PFSK-1 (cell line): Measurements from ENCODE around the gene IGSF21.

ENCODE experiments used
- FOXP2 ChIP-seq: optimal IDR thresholded peaks from 2 replicates; pipeline ENCODE3; 2011; ENCODE audit warnings: borderline replicate concordance, control low read depth, inconsistent platforms; ENCODE audit not compliant: insufficient read depth; ENCODE audit errors: extremely low read length, extremely low read depth
- POLR2AphosphoS5 ChIP-seq: IDR thresholded peaks from 2 replicates; pipeline ENCODE4 v1.6.1; 2012; ENCODE audit warnings: low read depth, mild to moderate bottlenecking, control low read depth, low read length, moderate library complexity
- SIN3A ChIP-seq: IDR thresholded peaks from 2 replicates; pipeline ENCODE4 v1.6.1; 2012; ENCODE audit warnings: mild to moderate bottlenecking, low read length, moderate library complexity, borderline replicate concordance; ENCODE audit not compliant: insufficient read depth
- TAF1 ChIP-seq: IDR thresholded peaks from 2 replicates; pipeline ENCODE4 v1.6.1; 2012; ENCODE audit warnings: low read length, control low read depth, borderline replicate concordance; ENCODE audit not compliant: insufficient read depth
- TF ChIP-seq, protein P1 (sequence below), 2 experiments: IDR thresholded peaks; 2 replicates each; pipeline versions ENCODE4 v1.6.1 to v1.8.0; 2011 to 2012; ENCODE audit warnings: low read depth in 2 of 2, low read length in 2 of 2, control low read depth in 1 of 2, inconsistent platforms in 1 of 2, mild to moderate bottlenecking in 1 of 2, moderate library complexity in 1 of 2; ENCODE audit not compliant: insufficient read depth in 1 of 2

The IGSF21 gene

DNA sequence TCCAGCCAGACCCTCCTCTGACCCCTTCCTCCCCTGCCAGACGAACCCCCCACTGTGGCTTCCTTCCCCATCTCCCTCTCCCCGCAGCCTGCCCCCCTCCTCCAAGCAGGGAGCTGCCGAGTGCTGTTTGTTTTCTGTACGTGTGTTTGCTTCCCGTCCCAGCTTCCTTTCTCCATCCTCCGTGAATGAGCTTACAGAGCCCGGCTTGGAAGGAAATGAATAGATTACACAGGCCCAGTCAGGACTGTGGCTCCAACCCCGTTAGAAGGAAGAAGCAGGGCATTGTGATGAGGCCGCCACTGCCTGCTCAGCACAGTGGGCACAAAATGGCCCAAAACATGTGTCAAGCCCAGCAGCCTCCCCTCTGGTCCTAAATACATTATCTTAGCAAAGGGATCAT lies 123.2 kb downstream of the IGSF21 start:
- TF ChIP-seq FOXP2 (no peak), TAF1 (no peak), SIN3A (no peak), POLR2AphosphoS5 (no peak)
- TF ChIP-seq, protein P1, sequence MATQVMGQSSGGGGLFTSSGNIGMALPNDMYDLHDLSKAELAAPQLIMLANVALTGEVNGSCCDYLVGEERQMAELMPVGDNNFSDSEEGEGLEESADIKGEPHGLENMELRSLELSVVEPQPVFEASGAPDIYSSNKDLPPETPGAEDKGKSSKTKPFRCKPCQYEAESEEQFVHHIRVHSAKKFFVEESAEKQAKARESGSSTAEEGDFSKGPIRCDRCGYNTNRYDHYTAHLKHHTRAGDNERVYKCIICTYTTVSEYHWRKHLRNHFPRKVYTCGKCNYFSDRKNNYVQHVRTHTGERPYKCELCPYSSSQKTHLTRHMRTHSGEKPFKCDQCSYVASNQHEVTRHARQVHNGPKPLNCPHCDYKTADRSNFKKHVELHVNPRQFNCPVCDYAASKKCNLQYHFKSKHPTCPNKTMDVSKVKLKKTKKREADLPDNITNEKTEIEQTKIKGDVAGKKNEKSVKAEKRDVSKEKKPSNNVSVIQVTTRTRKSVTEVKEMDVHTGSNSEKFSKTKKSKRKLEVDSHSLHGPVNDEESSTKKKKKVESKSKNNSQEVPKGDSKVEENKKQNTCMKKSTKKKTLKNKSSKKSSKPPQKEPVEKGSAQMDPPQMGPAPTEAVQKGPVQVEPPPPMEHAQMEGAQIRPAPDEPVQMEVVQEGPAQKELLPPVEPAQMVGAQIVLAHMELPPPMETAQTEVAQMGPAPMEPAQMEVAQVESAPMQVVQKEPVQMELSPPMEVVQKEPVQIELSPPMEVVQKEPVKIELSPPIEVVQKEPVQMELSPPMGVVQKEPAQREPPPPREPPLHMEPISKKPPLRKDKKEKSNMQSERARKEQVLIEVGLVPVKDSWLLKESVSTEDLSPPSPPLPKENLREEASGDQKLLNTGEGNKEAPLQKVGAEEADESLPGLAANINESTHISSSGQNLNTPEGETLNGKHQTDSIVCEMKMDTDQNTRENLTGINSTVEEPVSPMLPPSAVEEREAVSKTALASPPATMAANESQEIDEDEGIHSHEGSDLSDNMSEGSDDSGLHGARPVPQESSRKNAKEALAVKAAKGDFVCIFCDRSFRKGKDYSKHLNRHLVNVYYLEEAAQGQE (IDR thresholded peaks at IDR 0.05; ENCODE audit: insufficient read depth in 1 of 2, low read depth in 2 of 2, low read length in 2 of 2): no peak

DNA sequence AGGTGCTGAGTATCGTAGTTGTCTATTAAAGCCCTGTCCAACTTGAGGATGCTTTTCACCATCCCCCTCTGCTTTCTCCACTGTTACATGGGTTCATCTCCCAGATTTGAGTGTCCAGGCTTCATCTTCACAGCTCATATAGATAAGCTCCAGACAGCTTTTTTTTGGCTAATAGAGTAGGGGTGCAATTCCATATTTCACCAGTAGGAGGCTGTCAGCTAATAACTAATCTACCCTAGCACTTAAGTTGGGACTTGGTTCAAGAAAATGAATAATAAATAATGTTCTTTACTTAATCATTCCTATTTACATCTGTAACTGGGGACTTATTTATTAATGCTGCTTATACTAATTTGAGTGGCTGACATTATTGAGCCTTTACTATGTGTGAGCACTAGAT lies 124.5 kb downstream of the IGSF21 start:
- no peak for TF ChIP-seq POLR2AphosphoS5
- TF ChIP-seq, protein P1 (IDR thresholded peaks at IDR 0.05; ENCODE audit: insufficient read depth in 1 of 2, low read depth in 2 of 2, low read length in 2 of 2): no peak
- no peak for TF ChIP-seq TAF1
- TF ChIP-seq SIN3A: no peak
- no peak for TF ChIP-seq FOXP2

DNA sequence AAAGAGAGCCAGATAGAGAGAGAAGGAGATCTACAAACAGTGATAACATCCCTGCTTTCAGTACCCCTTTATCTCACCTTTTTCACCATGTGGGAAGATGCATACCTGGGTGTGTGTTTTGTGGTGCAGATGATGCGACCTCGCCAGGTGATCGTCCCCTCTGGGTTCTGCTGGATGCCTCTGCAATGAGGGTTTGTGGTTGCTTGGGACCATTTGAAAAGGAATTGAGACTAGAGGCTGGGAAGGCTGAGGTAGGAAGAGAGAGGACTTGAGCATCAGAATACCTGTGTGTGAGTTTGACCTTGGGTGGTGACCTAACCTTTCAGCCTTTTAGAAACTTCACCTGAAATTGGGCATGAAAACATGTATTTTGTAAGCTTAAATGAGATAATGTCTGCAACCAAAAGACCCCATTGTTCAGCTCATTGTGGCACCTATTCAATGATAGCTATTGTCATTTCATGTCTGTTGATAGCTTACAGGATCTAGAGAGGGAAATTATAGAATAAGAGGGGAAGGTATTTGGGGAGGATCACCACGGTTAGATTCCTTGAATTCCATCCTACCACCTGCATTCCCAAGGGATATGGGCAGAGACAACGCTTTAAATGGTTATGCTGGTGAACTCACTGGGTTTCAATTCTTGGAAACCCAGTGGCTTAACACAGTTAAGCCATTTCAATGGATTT lies 125.7 kb downstream of the IGSF21 start:
- TF ChIP-seq FOXP2 (no peak), SIN3A (no peak), TAF1 (no peak), POLR2AphosphoS5 (no peak)
- TF ChIP-seq, protein P1 (IDR thresholded peaks at IDR 0.05; ENCODE audit: insufficient read depth in 1 of 2, low read depth in 2 of 2, low read length in 2 of 2): no peak

DNA sequence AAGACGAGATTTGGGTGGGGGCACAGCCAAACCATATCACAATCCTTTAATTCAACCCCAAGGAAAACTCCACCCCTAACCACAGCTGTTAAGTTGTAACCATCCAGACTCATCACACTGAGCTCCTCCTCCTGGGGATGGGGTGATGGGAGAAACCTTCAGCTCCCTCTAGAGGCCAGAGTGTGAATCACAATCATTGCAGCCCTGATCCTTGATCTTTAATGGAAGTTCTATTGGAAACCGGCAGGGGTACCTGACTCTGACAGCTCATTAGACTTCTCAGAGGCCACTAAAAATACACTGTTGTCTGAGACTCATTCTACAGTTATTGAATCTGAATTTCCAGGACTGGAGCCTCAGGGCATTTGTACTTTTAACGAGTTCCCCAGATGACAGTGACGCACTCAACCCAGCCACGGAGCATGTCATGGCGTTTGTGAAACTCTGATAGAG lies 127.2 kb downstream of the IGSF21 start:
- no peak for TF ChIP-seq TAF1
- no peak for TF ChIP-seq SIN3A
- TF ChIP-seq, protein P1 (IDR thresholded peaks at IDR 0.05; ENCODE audit: insufficient read depth in 1 of 2, low read depth in 2 of 2, low read length in 2 of 2): no peak

DNA sequence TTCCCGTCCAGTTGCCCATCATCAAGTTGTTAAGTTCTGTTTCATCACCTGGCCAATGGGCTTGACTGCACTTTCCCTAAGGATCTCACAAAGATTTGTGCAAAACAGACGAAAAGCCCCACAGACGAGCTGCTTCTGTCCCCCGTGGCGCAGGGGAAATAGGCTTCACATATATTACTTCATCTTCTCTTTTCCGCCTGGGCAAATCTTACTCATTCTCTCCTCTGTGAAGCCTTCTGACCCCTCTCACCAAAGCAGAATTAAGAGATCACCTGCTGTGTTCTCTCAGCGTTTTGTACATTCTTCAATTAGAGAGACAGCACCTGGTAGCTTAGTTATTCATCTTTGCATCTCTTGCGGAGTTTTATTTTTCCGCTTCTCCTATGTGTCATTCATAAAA lies 129.8 kb downstream of the IGSF21 start:
- TF ChIP-seq TAF1 (no peak), SIN3A (no peak), POLR2AphosphoS5 (no peak)
